H1 (cell line): Measurements from ENCODE around the gene UQCRC2. TPM values are rescaled to one million over a fixed set of nuclear protein-coding genes. Genes with fewer than 3 reads are reported as not detected.

Source experiments
- BACH1 ChIP-seq: IDR thresholded peaks from 2 replicates; pipeline ENCODE4 v1.6.1; 2012; ENCODE audit warnings: low read length, improper control_type of control experiment
- CBX8 ChIP-seq: fragments of 300-800, 300-1000 bp; sonication (generic); IDR thresholded peaks from 2 replicates; pipeline ENCODE4 v1.7.1; 2016; ENCODE audit warnings: low read depth, low read length, borderline replicate concordance
- CHD7 ChIP-seq: fragments of 300-600 bp; sonication (generic); IDR thresholded peaks from 2 replicates; pipeline ENCODE4 v1.7.1; 2012; ENCODE audit warnings: low read length, moderate library complexity, mild to moderate bottlenecking, inconsistent platforms; ENCODE audit not compliant: insufficient replicate concordance
- EZH2 ChIP-seq: fragments of 200-600 bp; sonication (generic); IDR thresholded peaks from 2 replicates; pipeline ENCODE4 v1.7.1; 2012; ENCODE audit warnings: low read depth, mild to moderate bottlenecking, moderate library complexity, low read length, inconsistent platforms; ENCODE audit not compliant: severe bottlenecking
- KDM5A ChIP-seq: fragments of 200-600 bp; IDR thresholded peaks from 2 replicates; pipeline ENCODE4 v1.7.1; 2012; ENCODE audit warnings: mild to moderate bottlenecking, low read length, inconsistent platforms, mixed read lengths
- NANOG ChIP-seq: IDR thresholded peaks from 2 replicates; pipeline ENCODE4 v1.6.1; 2011; ENCODE audit warnings: low read length, low read depth, mild to moderate bottlenecking, inconsistent platforms; ENCODE audit not compliant: insufficient read depth, poor library complexity, severe bottlenecking
- RNF2 ChIP-seq: fragments of 200-900, 300-1000 bp; sonication (generic); IDR thresholded peaks from 2 replicates; pipeline ENCODE4 v1.7.1; 2016; ENCODE audit warnings: borderline replicate concordance, low read depth, mild to moderate bottlenecking, antibody characterized with exemption, low read length; ENCODE audit not compliant: poor library complexity, severe bottlenecking; ENCODE audit errors: missing control alignments
- SAP30 ChIP-seq: fragments of 300-600 bp; sonication (generic); IDR thresholded peaks from 2 replicates; pipeline ENCODE4 v1.7.1; 2012; ENCODE audit warnings: low read length, moderate library complexity, mild to moderate bottlenecking, inconsistent platforms; ENCODE audit not compliant: insufficient read depth, insufficient replicate concordance
- SP4 ChIP-seq: IDR thresholded peaks from 2 replicates; pipeline ENCODE4 v1.6.1; 2012; ENCODE audit warnings: low read length, inconsistent platforms
- polyA plus RNA-seq, 7 experiments: library from polyadenylated mRNA; depleted of rRNA in 3 of 7; stranded (reverse) in 5 of 7; unstranded in 2 of 7; fragments of >200 nt in 5 of 7; fragments of 200-250 nt in 2 of 7; gene quantifications; 1 replicate in 5 of 7; 2 replicates in 1 of 7; 4 replicates in 1 of 7; pipeline versions ENCODE4 v1.2.1 to v1.2.3, GENCODE V29; 2011 to 2013; ENCODE audit warnings: missing spikeins in 2 of 7, mixed read lengths in 2 of 7
- total RNA-seq: library from RNA; stranded (reverse); fragmentation: NEBNext Ultra II Directional; extraction: Animal tissue kit (Norgen Biotek cat#: 25700); gene quantifications from 2 replicates; pipeline ENCODE4 v1.2.1, GENCODE V29; 2021

UQCRC2 gene
- total and polyA plus RNA-seq, 2 of the 8 experiments (the other 6 are each of a cell fraction or from before 2014, with no cell fraction given) = 94.4 to 182 TPM

GRCh38 chr16:21952793-21953540, at the start of gene UQCRC2 (continued):
- TF ChIP-seq KDM5A (peak; percentile 38; the same call in 1 of the 2 replicates), EZH2 (no peak), CHD7 (no peak), NANOG (no peak), BACH1 (no peak), SAP30 (peak; percentile 99), CBX8 (no peak), RNF2 (no peak), SP4 (no peak)
